Stimulated activated CD8-positive, alpha-beta memory T cell treated with anti-CD3 and anti-CD28 coated beads, Interleukin-4, amount 100 ng/mL, for 24 hours (primary cell): ENCODE data around the gene SRPX2.
"Not testable (repeated sequence)": the region's sequence is repeated elsewhere in the genome, so short reads cannot be mapped to it uniquely, and the experiment has no call there.

Experiments used
- DNase-seq: peaks from one replicate; pipeline ENCODE4 v3.0.0-alpha.2; 2020; ENCODE audit warnings: low read depth

Gene SRPX2

DNA sequence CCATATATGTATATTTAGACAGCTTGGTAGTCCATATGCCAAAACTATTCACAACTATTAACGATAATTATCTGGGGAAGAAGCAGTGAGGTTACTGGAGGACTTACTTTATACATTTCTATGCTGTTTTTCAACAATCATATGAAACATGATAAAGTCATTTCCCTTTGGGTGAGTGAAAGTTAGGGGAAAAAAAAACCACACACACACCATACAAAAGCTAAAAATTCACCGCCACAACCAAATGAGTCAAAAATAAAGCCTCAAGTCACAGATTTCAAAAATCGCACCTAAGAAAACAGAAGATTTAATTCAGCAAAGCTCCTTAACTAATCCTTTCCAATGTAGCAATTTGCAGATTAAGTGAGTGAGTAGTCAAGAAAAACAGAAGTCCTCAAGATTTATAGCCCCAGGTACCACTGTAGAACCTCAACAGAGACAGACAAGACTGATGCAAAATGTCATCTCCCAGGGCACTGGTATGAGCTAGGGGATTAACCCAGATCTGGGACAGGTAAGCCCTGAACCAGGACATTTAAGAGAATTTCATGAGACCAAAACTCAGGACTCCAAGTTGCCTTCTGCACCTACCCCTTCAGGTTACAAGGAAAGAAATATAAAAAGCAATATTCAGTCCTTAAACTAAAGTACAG is 52.8 kb downstream of the SRPX2 start:
- DNase-seq, result no peak

GRCh38 chrX:100698551-100698950 is 54.6 kb downstream of the SRPX2 start:
- no peak for DNase-seq

- no peak for DNase-seq
Measured at GRCh38 chrX:100700809-100701208, 56.8 kb downstream of the SRPX2 start.

DNA sequence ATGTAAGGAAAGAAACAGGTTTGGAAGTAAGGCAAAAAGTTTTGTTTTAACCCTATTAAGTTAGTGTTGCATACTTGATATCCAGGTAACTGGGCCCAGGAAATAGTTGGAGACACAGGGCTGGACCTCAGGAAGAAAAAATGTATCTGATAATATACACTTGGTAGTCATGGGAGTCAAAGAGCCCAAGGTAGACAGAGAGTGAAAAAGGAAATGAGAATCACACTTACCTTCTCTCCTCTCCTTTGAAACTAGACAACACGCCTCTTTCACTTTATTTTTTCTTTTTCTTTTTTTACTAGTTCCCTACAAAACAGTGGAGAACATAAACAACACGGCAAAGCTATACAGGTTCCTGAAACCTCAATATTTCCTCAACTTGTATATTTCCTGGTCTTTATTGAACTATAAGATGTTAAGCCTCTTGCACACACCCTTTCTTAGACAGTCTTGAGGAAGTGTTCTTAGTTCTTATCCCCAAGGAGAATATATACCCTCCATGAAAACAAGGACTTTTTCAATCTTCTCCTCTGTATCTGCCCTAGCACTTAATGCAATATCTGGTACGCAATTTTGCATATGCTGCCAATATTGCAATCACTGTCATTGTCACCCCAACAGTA is 60.7 kb downstream of the SRPX2 start:
- no peak for DNase-seq

DNA sequence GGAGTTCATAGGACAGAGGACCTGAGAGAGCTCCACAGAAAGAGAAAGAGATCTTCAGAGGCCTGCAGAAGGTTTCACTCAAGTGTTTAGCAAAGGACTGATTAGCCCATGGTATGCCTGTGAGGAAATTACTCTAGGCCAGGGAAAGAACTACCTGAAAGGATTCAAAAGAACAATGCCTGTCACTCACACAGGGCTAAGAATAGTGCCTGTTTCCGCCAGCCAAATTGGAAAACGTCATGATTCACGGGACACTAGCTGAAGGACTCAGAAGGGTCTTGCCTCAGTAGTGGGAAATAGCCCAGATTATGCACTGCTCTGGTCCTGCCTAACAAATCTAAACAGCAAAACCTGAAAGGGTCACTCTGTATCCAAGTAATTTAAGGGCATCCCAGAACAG is 66.8 kb downstream of the SRPX2 start:
- no peak for DNase-seq

GRCh38 chrX:100717363-100717762 is 73.4 kb downstream of the SRPX2 start:
- no peak for DNase-seq

DNA sequence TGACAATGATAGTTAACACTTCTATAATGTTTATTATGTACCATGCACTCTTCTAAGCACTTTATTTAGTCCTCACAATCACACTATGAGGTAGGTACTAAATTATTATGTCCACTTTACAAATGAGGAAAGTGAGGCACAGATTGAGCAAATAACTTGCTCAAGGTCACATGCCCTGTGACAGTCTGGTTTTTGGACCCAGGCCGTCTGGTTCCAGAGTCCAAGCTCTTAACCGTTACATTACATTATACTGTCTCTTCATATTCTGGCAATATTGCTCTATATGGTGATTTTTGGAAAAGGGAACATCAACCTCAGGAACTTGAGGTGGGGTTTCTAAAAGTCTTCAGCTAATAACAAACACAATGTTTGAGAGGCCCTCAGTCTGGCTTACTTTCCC is 75.1 kb downstream of the SRPX2 start:
- DNase-seq, result no peak

DNA sequence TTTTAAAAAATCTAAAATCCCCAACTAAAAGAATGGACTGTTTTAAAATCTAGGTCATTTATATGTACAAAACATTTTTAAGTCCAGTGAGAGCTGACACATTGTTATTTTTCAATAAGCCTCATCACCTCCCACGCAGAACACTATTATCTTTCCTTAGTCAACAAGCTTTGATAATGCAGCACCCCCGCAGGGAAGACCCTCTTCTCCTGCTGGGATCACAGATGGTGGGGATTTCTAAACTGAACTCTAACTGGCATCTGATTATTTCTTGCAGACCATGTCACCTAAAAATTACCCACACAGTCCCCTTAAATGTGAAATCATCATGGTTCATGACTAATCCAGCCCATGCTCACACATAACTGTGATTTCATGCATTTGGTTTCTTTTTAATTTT is 76.3 kb downstream of the SRPX2 start:
- no peak for DNase-seq

DNA sequence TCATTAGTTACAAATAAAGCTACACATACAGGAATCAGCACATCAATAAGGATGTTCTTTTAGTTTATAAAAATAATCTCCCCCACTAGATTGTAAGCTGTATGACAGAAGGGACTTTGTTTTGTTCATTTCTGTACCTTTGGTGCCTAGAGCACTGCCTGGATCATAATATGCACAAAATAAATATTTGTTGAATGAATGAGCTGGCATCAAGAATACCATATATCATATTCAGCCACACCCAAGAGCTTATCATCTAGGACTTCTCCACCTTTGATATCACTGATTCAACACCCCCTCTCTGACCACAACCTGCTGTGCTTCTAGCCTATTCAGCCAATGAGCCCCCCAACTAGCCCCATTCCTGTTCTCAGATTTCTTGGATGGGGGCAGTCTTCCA is 77.3 kb downstream of the SRPX2 start:
- DNase-seq, result no peak

- not testable (repeated sequence) for DNase-seq
Measured at GRCh38 chrX:100724006-100724405, 80.0 kb downstream of the SRPX2 start.
